ENCODE measurements around the gene EPS8L2.
"Not testable (repeated sequence)": the region's sequence is repeated elsewhere in the genome, so short reads cannot be mapped to it uniquely, and the experiment has no call there.

EPS8L2 gene

DNA sequence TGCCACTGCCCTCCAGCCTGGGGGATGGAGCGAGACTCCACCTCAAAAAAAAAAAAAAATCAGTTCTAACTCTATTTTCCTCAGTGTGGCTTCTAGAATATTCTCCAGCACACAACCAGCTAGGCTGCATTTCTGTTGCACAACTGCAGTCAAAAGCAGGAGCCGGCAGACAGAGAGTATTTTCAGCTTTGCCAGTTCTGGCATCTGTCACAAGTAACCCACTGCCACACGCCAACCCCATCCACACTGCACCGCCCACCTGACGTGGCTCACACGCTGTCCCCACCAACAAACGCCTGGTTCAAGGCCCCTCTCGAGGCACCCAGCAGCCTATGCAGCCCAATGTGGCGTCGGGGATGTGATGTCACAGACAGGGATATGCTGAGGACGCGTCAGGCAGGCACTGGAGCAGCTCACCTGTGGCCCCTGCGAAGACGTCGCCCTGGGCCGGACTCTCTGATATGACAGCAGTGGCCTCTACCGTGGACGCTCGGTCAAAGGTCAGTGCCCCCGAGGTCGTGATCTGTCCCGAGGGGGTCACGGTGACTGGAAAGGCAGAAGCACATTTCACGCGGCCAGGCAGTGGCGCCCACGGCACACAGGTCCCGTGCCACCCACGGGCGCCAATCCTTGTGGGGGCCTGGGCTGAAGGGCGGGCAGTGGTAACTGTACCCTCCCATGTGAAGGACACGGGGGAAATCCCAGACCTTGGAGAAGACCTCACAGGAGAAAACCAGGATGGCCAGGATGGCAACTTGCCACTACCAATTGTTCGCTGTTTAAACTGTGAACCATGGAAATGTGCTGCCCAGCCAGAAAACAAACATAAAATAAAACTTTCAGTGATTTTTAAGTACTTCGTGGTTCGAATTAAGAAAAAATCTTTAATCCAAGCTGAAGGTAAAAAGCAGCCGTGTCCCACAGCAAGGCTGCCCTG lies 26.5 kb upstream of the EPS8L2 start:
- in situ Hi-C loops (cut with MboI; ENCODE audit: low sequenced_read_pairs) = no loop called here
- no peak overlapping the region for H3K4me3 ChIP-seq
- no peaks in the 10 kb centered on the region for H3K9me3 ChIP-seq
- no peaks in the 10 kb centered on the region for H3K4me1 ChIP-seq
- H3K27me3 ChIP-seq (ENCODE audit: low read depth) = no peaks in the 10 kb centered on the region
- no peak for DNase-seq (ENCODE audit: low spot score in 2 of 2)
- peaks cover 77% of the 10 kb centered on the region for H3K36me3 ChIP-seq (replicated peaks)

- H3K36me3 ChIP-seq (replicated peaks) = peaks cover 75% of the 10 kb centered on the region
- no peaks in the 10 kb centered on the region for H3K27me3 ChIP-seq (ENCODE audit: low read depth)
- H3K4me3 ChIP-seq = no peak overlapping the region
- no peak for DNase-seq (ENCODE audit: low spot score in 2 of 2)
- no peaks in the 10 kb centered on the region for H3K4me1 ChIP-seq
- no peaks in the 10 kb centered on the region for H3K9me3 ChIP-seq
- in situ Hi-C loops (cut with MboI; ENCODE audit: low sequenced_read_pairs) = no loop called here
Measured at GRCh38 chr11:680476-680875, 25.6 kb upstream of the EPS8L2 start.

GRCh38 chr11:680970-681369 lies 25.1 kb upstream of the EPS8L2 start:
- no peaks in the 10 kb centered on the region for H3K27me3 ChIP-seq (ENCODE audit: low read depth)
- H3K36me3 ChIP-seq (replicated peaks) = peaks cover 78% of the 10 kb centered on the region
- H3K9me3 ChIP-seq = no peaks in the 10 kb centered on the region
- in situ Hi-C loops (cut with MboI; ENCODE audit: low sequenced_read_pairs) = no loop called here
- DNase-seq (ENCODE audit: low spot score in 2 of 2) = no peak
- H3K4me1 ChIP-seq = no peaks in the 10 kb centered on the region
- H3K4me3 ChIP-seq = no peak overlapping the region

- H3K4me1 ChIP-seq = no peaks in the 10 kb centered on the region
- no peak for DNase-seq (ENCODE audit: low spot score in 2 of 2)
- no peak overlapping the region for H3K4me3 ChIP-seq
- no peaks in the 10 kb centered on the region for H3K9me3 ChIP-seq
- H3K27me3 ChIP-seq (ENCODE audit: low read depth) = no peaks in the 10 kb centered on the region
- peaks cover 83% of the 10 kb centered on the region for H3K36me3 ChIP-seq (replicated peaks)
- in situ Hi-C loops (cut with MboI; ENCODE audit: low sequenced_read_pairs) = no loop called here
Measured at GRCh38 chr11:686451-687243, 19.4 kb upstream of the EPS8L2 start.

GRCh38 chr11:687751-688150 lies 18.3 kb upstream of the EPS8L2 start:
- no peak for DNase-seq (ENCODE audit: low spot score in 2 of 2)
- H3K36me3 ChIP-seq (replicated peaks) = peaks cover 72% of the 10 kb centered on the region
- no peaks in the 10 kb centered on the region for H3K27me3 ChIP-seq (ENCODE audit: low read depth)
- no peaks in the 10 kb centered on the region for H3K9me3 ChIP-seq
- H3K4me3 ChIP-seq = no peak overlapping the region
- H3K4me1 ChIP-seq = no peaks in the 10 kb centered on the region
- in situ Hi-C loops (cut with MboI; ENCODE audit: low sequenced_read_pairs) = no loop called here

- H3K9me3 ChIP-seq = no peaks in the 10 kb centered on the region
- H3K36me3 ChIP-seq (replicated peaks) = peaks cover 62% of the 10 kb centered on the region
- H3K4me3 ChIP-seq = no peak overlapping the region
- H3K4me1 ChIP-seq = peaks cover 3% of the 10 kb centered on the region; the same call in 1 of the 2 replicates
- no peaks in the 10 kb centered on the region for H3K27me3 ChIP-seq (ENCODE audit: low read depth)
- no peak for DNase-seq (ENCODE audit: low spot score in 2 of 2)
- in situ Hi-C loops (cut with MboI; ENCODE audit: low sequenced_read_pairs) = no loop called here
Measured at GRCh38 chr11:688681-689080, 17.4 kb upstream of the EPS8L2 start.

- H3K36me3 ChIP-seq (replicated peaks) = peaks cover 55% of the 10 kb centered on the region
- no peaks in the 10 kb centered on the region for H3K27me3 ChIP-seq (ENCODE audit: low read depth)
- in situ Hi-C loops (cut with MboI; ENCODE audit: low sequenced_read_pairs) = no loop called here
- DNase-seq (ENCODE audit: low spot score in 2 of 2) = no peak
- H3K4me3 ChIP-seq = no peak overlapping the region
- H3K4me1 ChIP-seq = peaks cover 3% of the 10 kb centered on the region; the same call in 1 of the 2 replicates
- no peaks in the 10 kb centered on the region for H3K9me3 ChIP-seq
Measured at GRCh38 chr11:689625-690024, 16.4 kb upstream of the EPS8L2 start.

GRCh38 chr11:690244-690643 lies 15.8 kb upstream of the EPS8L2 start:
- H3K9me3 ChIP-seq; H3K27me3 ChIP-seq (ENCODE audit: low read depth); DNase-seq (ENCODE audit: low spot score in 2 of 2); in situ Hi-C loops (cut with MboI; ENCODE audit: low sequenced_read_pairs); H3K4me1 ChIP-seq; H3K4me3 ChIP-seq: not testable (repeated sequence)
- peaks cover 51% of the 10 kb centered on the region for H3K36me3 ChIP-seq (replicated peaks)

DNA sequence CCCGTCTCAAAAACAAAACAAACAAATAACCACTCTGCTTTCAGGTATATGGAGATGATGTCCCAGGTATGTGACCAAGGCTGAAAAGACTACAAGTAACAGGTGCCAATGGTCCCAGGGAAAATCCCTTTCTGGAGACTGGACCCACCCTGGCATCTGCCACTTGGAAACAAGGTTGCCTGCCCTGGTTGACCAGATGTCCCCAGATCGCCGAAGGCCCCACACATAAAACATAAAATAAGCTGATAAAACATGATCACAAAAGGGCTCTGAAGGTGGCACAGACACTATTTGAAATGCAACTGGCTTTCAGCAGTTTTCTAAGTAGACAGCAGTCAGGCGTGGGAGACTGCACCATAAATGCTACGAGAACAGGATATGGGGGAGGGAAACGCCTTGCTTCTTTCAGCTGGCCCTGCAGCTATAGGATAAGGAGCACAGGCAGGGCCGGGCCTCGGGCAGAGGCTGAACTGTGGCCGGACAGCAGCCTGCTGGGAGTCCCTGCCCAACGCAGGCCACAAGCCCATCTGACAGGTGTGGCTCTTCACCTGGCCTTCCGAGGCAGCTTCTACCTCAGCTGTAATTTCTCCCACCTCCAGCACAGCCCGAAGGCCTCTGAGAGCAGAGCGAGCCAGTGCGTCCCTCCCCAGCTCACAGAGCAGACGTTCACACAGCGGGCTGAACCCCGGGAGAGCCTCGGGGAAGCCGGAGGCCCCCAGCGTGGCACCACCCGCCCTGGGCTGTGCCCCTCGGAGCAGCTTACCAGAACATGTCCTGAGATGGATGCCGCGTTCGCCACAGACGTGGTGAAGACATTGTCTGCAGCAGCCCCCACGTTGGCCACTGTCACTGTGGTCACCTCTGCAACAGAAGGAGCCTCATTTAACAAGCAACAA lies 15.0 kb upstream of the EPS8L2 start:
- H3K4me1 ChIP-seq = peaks cover 3% of the 10 kb centered on the region; the same call in 1 of the 2 replicates
- no peak for DNase-seq (ENCODE audit: low spot score in 2 of 2)
- peaks cover 45% of the 10 kb centered on the region for H3K36me3 ChIP-seq (replicated peaks)
- no peaks in the 10 kb centered on the region for H3K9me3 ChIP-seq
- no peak overlapping the region for H3K4me3 ChIP-seq
- in situ Hi-C loops (cut with MboI; ENCODE audit: low sequenced_read_pairs) = no loop called here
- H3K27me3 ChIP-seq (ENCODE audit: low read depth) = no peaks in the 10 kb centered on the region

DNA sequence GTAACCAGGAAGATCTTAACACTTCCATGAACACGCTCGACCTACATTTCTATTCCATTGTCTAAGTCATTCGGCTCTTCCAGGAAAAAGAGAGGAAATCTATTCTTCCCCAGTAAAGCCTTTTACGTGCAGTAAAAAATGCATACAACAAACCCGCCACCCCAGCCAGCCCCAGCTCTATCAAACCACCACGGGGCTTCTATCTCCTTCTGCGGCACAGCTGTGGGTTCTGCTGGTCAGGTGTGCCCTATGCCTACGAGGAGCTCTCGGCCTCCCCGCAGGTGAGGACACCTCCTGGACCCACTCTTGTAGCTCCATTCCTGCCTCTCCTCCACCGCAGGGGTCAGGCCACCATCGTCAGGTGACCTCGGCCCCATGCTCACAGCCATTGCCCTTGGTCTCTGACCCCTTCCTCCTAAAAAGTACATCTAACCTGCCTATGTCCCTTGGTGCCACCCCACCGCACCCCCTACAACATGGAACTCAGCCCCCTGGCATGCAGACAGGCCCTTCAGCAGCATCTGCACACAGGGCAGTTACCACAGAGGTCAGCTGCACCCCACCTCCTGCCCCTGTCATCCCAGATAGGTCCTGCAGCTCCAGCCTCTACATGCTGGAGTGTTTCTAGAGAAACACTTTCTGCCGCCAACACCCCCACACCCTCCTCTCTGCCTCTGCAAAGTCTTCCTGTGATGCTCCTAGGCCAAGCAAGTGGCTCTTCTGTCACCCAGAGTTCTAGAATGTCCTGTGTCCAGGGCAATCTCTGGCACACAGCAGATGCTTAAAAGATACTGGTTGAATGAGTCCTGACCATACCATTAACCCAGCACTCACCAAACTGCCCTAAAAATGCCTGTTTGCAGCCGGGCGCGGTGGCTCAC lies 14.1 kb upstream of the EPS8L2 start:
- Histone ChIP-seq H3K36me3 (replicated peaks) (peaks cover 36% of the 10 kb centered on the region), H3K4me3 (no peak overlapping the region), H3K27me3 (ENCODE audit: low read depth) (no peaks in the 10 kb centered on the region), H3K9me3 (no peaks in the 10 kb centered on the region), H3K4me1 (peaks cover 3% of the 10 kb centered on the region; the same call in 1 of the 2 replicates)
- in situ Hi-C loops (cut with MboI; ENCODE audit: low sequenced_read_pairs) = no loop called here
- no peak for DNase-seq (ENCODE audit: low spot score in 2 of 2)

DNA sequence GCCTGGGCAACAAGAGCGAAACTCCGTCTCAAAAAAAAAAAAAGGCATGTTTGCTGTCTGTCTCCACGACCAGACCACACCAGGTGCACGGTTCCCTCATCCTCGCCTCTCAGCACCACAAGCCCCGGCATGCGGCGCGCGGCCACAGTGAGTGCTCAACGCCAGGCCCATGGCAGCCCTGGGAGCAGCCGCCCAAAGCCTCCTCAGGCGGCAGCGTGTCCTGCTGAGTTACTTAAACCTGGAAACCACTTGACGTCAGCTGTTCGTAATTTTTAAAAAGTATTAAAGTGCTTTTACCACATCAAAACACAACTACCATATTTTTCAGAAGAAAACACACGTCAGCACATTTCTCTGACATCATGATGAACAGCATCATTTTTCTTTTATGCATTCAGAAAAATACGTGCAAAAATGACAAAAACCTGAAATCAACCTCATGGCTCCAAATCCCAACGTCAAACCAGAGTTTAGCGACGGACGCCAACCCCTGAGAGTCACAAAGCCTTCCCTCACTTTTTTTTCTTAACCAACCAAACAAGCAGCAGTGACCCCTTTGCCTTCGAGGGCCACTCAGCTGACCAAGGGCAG lies 13.1 kb upstream of the EPS8L2 start:
- peaks cover 27% of the 10 kb centered on the region for H3K36me3 ChIP-seq (replicated peaks)
- no peaks in the 10 kb centered on the region for H3K9me3 ChIP-seq
- in situ Hi-C loops (cut with MboI; ENCODE audit: low sequenced_read_pairs) = no loop called here
- no peaks in the 10 kb centered on the region for H3K27me3 ChIP-seq (ENCODE audit: low read depth)
- peak overlapping the region; percentile 92 for H3K4me3 ChIP-seq
- no peak for DNase-seq (ENCODE audit: low spot score in 2 of 2)
- H3K4me1 ChIP-seq = peaks cover 6% of the 10 kb centered on the region

GRCh38 chr11:693415-693831 lies 12.6 kb upstream of the EPS8L2 start:
- H3K27me3 ChIP-seq (ENCODE audit: low read depth) = no peaks in the 10 kb centered on the region
- peaks cover 22% of the 10 kb centered on the region for H3K36me3 ChIP-seq (replicated peaks)
- H3K4me3 ChIP-seq = peak overlapping the region; percentile 92
- DNase-seq (ENCODE audit: low spot score in 2 of 2) = peak; percentile 57 to 73
- H3K9me3 ChIP-seq = no peaks in the 10 kb centered on the region
- in situ Hi-C loops (cut with MboI; ENCODE audit: low sequenced_read_pairs) = no loop called here
- peaks cover 6% of the 10 kb centered on the region for H3K4me1 ChIP-seq
